ENCODE results near the gene COX6B1.
"Not testable (repeated sequence)": the region's sequence is repeated elsewhere in the genome, so short reads cannot be mapped to it uniquely, and the experiment has no call there.

COX6B1 gene, protein sequence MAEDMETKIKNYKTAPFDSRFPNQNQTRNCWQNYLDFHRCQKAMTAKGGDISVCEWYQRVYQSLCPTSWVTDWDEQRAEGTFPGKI

DNA sequence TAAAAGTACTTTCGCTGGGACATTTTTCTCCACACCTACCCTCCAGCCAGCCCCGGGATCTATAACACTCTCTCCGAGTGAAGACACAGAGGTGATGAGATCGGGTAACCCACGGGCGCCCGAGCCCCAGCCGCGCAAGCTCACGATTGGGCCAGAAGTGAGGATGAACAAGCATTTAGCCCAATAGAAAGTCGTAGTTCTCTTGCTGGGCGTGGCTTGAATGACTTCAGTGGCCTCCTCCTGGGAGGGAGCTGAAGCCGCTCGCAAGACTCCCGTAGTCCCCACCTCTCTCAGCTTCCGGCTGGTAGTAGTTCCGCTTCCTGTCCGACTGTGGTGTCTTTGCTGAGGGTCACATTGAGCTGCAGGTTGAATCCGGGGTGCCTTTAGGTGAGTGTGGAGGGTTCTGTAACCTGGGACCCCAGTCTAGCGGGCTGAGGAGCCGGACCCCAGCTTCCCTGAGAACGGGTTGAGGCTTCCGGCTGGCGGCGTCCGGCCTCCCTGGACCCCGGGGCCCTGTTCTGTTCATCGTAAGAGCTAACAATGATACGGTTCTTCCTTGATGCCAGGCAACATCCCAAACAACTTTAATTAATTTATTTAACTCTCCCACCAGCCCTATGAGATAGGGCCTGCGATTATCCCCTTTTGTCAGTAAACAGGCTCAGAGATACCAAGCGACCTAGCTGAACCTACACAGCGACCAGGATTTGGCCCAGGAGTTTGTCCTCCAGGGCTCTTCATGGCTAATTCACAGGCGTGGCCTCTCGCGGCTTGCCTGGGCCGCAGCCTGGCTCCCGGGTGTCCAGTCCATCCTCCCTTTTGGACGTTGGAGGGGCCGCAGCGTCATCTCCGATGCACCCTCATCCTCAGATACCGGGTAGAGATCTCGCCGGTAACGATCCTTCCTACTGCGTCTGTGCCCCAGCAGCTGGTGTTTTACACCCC lies at the start of gene COX6B1:
COX6B1 (plus strand) TSS at position 307 of the 945 bp plus-strand sequence. CDS start 2,921 bp downstream, outside the sequence.
- peak; percentile 96 for DNase-seq

- DNase-seq, result no peak
Measured at GRCh38 chr19:35601971-35602370, 46.2 kb upstream of the COX6B1 start.

- DNase-seq, result not testable (repeated sequence)
Measured at GRCh38 chr19:35604436-35604835, 43.7 kb upstream of the COX6B1 start.

GRCh38 chr19:35607170-35607569 lies 41.0 kb upstream of the COX6B1 start:
- DNase-seq, result not testable (repeated sequence)

DNA sequence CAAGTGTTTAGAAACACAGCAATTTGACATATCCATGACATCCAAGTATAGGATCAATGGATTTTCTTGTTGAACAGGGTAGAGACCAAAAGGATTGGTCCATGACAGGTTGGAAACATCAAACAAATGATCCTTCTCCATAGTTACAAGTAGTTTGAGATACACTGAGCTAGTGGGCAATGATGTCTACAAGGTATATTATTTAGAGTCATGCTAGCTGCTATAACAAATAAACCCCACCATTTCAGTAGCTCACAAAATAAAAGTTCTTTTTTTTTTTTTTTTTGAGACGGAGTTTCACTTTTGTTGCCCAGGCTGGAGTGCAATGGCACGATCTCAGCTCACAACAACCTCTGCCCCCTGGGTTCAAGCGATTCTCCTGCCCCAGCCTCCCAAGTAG lies 40.5 kb upstream of the COX6B1 start:
- no peak for DNase-seq

- no peak for DNase-seq
Measured at GRCh38 chr19:35608251-35608650, 39.9 kb upstream of the COX6B1 start.

DNA sequence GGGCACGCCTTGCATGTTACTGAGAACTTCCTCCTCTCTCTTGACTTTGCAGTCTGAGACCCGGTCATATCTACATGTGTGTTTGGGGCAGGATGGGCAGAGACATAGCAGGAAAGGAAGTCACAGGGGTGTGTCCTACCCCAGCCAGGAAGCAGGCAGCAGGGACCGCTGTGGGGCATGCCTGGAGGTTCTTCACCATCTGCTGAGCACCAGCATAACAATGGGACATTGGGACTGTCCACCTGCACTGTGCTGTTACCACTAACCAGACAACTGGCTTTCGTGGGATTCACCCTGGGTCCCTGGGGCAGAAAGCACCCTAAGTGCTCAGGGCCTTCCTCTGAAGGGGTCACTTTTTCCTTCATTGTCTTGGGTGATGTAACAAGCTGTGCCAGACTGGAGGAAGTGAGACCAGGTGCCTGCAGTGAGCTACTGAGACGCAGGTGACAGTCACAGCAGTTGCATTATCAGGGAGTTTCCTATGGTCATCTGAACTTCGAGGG lies 38.2 kb upstream of the COX6B1 start:
- DNase-seq, result peak; percentile 25

GRCh38 chr19:35612224-35612558 lies 35.9 kb upstream of the COX6B1 start:
- DNase-seq, result no peak

DNA sequence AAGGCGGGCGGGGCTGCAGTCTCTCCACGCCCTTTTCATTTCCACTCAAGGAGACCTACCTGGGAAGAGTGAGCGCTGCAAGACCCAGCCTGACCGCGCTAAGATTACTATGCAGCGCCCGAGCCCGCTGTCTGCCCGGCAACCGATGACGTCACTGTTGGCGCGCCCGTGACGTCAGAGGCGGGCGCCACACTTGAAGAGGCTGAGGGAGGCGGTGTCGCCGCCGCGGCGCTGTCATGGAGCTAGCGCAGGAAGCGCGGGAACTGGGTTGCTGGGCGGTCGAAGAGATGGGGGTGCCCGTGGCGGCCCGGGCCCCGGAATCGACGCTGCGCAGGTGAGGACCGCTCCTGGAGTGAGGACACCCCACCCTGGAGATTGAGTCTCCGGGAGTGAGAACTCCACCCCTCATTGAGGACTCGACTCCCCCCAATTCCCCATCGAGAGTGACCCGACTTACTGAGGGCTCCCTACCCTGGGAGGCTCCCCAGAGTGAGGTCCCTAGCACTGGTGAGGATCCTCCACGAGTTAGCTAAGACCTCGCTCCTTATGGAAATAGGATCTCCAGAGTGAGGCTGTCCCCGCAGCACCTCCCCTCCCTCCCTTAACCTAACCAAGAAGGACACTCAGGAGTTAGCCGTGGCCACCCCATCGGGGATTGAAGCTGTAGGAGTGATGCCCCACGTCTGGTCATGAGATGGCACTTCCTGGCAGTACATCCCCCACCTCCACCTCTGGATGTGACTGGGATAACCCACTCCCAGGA lies 35.4 kb upstream of the COX6B1 start, which contains the start of gene HAUS5:
HAUS5 (plus strand) TSS at position 177 of the 763 bp plus-strand sequence; CDS start at position 237, 60 bp downstream.
- peak; percentile 95 for DNase-seq

- no peak for DNase-seq
Measured at GRCh38 chr19:35613574-35613973, 34.5 kb upstream of the COX6B1 start.

- no peak for DNase-seq
Measured at GRCh38 chr19:35615036-35615435, 33.1 kb upstream of the COX6B1 start.

DNA sequence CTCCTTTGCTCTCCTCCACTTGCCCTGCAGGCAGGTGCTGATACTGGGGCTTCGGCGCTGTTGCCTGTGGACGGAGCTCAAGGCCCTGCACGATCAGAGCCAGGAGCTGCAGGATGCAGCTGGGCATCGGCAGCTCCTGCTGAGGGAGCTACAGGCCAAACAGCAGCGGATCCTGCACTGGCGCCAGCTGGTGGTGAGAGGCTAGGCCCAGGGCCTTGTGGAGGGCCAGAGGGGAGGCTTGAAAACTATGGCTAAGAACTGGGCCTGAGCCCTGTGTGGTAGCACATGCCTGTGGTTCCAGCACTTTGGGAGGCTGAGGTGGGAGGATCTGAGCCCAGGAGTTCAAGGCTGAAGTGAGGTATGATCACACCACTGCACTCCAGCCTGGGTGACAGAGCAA lies 29.3 kb upstream of the COX6B1 start:
- no peak for DNase-seq

DNA sequence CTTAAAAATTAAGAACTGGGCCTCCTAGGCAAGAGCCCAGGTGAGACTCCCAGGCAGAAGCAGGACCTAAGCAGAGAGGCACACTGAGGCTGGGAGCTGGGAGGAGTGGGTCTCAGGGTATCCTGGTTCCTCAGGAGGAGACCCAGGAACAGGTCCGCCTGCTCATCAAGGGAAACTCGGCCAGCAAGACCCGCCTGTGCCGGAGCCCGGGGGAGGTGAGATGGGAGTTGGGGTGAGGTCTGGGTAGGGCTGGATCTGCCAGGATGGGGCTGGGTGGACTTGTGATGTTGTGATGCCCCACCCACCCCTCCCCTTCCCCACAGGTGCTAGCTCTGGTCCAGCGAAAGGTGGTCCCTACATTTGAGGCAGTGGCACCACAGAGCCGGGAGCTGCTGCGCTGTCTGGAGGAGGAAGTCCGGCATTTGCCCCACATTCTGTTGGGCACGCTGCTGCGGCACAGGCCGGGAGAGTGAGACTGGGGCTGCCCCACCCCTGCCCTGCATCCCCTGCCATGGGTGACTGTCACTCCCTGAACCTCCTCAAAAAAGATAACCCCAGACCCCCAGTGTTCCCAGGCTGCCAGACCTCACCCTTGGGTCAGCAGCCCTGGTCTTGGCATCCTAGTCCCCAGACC lies 28.7 kb upstream of the COX6B1 start:
- no peak for DNase-seq

DNA sequence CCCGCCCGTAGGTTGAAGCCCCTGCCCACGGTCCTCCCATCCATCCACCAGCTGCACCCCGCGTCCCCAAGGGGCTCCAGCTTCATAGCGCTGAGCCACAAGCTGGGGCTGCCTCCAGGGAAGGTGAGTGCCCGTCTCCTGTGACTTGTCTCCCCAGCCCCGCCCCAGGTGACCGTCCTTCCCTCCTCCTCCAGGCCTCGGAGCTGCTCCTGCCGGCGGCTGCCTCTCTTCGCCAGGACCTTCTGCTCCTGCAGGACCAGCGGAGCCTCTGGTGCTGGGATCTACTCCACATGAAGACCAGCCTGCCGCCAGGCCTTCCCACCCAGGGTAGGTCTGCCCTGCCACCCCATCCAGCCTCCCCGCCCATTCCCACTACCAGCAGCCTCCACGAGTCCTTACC lies 28.1 kb upstream of the COX6B1 start:
- DNase-seq, result no peak

DNA sequence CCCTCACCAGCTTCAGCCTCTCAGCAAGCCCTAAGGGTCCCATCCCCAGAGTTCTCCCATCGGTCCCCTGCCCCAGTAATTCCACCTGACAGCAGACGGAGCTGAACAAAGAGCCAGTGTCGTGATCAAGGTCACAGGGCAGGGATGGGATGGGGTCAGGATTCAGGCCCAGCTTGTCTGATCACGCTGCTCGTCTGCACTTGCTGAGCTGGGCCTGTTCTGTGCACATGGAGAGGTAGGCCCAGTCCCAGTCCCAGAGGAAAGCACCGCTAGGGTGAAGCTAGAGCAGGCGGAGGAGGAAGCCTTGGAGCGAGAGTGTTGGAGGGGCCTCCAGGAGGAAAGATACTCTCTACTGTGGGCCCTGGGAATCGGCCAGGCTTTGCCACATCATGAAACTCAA lies 26.4 kb upstream of the COX6B1 start:
- no peak for DNase-seq

DNA sequence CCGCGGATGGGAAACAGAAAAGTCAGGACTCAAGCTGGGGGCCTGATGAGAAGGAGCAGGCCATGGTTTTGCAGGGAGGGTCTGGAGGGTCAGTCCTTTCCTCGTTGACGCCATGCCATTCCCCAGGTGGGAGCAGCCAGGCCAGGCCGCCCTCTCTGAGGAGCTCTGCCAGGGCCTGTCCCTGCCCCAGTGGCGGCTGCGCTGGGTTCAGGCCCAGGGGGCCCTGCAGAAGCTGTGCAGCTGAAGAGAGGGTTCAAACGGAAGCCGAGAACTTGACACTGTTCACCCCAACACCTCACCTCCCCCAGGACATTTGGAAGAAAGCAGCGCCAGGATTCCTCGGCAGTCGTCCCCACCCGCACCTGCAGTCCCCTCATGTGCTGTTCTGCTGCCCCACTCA lies 25.4 kb upstream of the COX6B1 start:
- DNase-seq, result no peak

DNA sequence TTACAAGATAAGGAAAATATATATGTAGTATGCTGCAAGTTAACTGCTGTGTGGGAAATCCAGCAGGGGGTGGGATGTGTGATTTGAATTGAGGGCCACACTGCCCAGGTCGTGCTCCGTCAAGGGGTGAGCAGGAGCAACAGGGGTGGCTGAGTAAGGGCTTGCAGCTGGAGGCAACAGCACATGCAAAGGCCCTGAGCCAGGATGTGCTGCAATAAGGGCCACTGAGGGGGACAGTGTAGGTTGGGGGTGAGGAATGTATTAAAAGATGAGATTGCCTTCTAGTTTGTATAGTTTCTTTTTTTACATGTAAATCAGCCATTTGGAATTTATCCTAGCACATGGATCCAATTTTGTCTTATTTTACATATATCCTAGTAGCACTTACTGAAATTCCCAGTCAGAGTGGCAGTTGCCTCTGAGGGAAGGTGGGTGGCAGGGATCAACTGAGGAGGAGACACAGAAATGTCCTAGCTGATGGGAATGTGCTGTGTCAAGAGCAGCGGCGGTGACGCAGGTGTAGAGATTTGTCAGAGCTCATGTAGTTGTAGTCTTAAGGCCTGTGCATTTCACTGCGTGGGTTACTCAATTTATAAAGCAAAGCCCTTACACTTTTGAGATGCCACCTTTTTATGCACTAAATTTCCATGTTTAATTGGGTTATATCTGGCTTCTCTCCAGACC lies 24.7 kb upstream of the COX6B1 start:
- DNase-seq, result no peak

DNA sequence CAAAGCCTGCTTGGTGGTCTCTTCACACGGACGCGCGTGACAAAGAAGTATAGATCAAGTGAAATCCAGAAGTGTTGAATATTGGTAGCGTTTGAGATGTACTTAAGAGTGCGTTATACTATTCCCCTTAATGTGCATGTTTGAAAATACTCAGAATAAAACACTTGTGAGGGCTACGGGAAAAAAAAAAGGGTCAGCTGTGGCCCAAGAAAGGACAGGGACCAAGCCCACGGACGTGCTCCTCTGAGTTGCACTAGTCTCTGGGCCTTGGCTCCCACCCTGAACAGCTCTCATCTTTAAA lies 19.9 kb upstream of the COX6B1 start:
- no peak for DNase-seq

DNA sequence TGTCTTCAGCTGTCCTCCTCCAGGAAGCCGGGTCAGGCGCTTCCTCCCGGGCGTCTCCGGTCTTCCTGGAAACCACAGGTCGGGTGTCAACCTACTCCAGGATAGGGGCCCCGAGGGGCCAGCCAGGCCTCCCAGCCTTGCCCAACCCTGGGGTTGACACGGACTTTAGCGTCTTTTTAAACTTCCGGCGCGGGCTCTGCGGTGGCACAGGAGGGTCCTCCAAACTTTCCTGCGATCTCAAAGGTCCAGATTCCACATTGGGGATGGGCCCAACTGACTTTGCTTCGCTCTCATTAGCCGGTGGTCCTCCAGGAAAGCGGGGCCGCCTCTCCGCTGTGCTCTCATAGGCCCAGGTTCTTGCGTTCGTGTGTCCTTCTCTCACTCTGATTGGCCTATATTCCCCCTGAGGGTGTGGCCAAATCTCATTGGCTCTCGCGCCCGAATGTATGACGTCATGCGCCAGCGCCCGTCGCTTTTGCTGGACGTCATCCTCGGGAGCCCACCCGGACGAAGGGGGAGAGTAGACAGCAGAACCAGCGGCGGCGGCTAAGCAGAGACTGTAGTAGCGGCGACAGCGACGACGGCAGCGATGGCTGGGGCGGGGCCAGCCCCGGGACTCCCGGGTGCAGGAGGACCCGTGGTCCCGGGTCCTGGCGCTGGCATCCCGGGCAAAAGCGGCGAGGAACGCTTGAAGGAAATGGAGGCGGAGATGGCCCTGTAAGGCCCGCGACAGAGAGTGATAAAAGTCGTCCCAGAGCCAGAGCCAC lies 19.4 kb upstream of the COX6B1 start, which contains the start of gene RBM42:
RBM42 (plus strand) TSS at position 472 of the 767 bp plus-strand sequence; CDS start at position 590, 118 bp downstream.
- peak; percentile 96 for DNase-seq

DNA sequence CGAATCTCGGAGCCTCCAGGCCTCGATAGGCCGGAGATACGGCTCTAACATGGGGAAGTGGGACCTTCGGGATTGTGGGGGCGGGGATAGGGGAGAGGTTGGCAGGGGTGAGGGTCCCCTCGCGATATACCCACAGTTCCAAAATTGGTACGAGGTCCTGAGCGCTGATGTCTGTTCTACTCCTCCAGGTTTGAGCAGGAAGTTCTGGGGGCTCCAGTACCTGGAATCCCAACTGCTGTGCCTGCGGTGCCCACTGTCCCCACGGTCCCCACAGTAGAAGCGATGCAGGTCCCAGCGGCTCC lies 18.8 kb upstream of the COX6B1 start:
- no peak for DNase-seq

DNA sequence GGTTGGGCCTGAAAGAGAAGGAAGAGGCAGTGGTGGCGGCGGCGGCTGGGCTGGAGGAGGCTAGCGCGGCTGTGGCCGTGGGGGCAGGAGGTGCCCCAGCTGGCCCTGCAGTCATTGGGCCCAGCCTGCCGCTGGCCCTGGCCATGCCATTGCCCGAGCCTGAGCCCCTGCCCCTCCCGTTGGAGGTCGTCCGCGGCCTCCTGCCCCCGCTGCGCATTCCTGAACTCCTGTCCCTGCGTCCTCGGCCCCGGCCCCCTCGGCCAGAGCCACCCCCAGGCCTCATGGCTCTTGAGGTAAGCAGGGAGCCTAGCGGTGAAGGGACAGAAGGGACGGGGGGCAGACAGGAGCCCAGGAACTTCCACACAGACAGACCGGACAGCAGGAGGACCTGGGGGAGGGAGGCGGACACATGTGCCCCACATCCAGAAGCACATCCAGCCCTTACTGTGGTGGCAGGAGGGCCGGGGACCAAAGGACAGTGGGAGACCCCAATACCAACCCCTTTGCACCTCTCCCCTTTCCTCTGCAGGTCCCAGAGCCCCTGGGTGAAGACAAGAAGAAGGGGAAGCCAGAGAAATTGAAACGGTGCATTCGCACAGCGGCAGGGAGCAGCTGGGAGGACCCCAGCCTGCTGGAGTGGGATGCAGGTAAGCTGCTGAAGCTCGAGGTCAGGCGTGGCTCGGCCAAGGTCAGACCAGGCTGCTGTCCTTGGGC lies 14.2 kb upstream of the COX6B1 start:
- DNase-seq, result no peak

Data from stimulated activated CD4-positive, alpha-beta T cell treated with anti-CD3 and anti-CD28 coated beads, Interleukin-15, amount 100 ng/mL, for 24 hours (primary cell).